ENCODE data around the gene SUSD4.

DNA sequence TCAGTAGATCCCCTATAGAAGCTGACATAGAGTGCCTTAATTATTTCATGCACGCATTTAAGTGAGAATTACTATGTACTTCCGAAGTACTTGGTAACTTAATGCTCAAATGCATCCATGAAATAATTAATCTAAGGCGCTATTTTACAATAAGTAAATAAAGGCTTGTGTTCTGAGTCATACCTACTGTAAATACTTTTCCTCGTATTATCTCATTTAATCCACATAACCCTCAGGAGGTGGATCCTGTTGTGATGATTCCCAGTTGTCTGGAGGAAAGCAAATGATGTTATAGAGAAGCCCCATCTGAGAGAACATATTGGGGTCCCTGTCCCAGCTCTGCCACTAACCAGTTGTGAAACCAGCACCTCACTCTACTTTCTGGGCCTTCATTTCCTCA is 16.4 kb downstream of the SUSD4 start:
- TF ChIP-seq, protein P1, sequence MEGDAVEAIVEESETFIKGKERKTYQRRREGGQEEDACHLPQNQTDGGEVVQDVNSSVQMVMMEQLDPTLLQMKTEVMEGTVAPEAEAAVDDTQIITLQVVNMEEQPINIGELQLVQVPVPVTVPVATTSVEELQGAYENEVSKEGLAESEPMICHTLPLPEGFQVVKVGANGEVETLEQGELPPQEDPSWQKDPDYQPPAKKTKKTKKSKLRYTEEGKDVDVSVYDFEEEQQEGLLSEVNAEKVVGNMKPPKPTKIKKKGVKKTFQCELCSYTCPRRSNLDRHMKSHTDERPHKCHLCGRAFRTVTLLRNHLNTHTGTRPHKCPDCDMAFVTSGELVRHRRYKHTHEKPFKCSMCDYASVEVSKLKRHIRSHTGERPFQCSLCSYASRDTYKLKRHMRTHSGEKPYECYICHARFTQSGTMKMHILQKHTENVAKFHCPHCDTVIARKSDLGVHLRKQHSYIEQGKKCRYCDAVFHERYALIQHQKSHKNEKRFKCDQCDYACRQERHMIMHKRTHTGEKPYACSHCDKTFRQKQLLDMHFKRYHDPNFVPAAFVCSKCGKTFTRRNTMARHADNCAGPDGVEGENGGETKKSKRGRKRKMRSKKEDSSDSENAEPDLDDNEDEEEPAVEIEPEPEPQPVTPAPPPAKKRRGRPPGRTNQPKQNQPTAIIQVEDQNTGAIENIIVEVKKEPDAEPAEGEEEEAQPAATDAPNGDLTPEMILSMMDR (IDR thresholded peaks at IDR 0.05; ENCODE audit: extremely low read depth in 1 of 2, insufficient read depth in 1 of 2, low read depth in 1 of 2, low read length in 2 of 2) = no peak
- TF ChIP-seq POLR2A (IDR thresholded peaks at IDR 0.05; ENCODE audit: low read depth, low read length) (no peak), GATA2 (IDR thresholded peaks at IDR 0.05; ENCODE audit: insufficient read depth, insufficient read length, low read depth, low read length) (no peak), EZH2 (IDR thresholded peaks at IDR 0.05; ENCODE audit: borderline replicate concordance, low read depth, low read length, severe bottlenecking) (no peak), JUN (IDR thresholded peaks at IDR 0.05; ENCODE audit: borderline replicate concordance, insufficient read depth, insufficient read length, low read depth) (no peak), POLR2AphosphoS5 (IDR thresholded peaks at IDR 0.05; ENCODE audit: insufficient read depth, low read depth, low read length) (no peak), MYC (IDR thresholded peaks at IDR 0.05; ENCODE audit: low read depth, low read length) (no peak)
- TF ChIP-seq, protein P2, sequence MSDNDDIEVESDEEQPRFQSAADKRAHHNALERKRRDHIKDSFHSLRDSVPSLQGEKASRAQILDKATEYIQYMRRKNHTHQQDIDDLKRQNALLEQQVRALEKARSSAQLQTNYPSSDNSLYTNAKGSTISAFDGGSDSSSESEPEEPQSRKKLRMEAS (IDR thresholded peaks at IDR 0.05; ENCODE audit: insufficient read depth, insufficient read length) = no peak
